ENCODE results near the gene DIP2C.

The DIP2C gene

DNA sequence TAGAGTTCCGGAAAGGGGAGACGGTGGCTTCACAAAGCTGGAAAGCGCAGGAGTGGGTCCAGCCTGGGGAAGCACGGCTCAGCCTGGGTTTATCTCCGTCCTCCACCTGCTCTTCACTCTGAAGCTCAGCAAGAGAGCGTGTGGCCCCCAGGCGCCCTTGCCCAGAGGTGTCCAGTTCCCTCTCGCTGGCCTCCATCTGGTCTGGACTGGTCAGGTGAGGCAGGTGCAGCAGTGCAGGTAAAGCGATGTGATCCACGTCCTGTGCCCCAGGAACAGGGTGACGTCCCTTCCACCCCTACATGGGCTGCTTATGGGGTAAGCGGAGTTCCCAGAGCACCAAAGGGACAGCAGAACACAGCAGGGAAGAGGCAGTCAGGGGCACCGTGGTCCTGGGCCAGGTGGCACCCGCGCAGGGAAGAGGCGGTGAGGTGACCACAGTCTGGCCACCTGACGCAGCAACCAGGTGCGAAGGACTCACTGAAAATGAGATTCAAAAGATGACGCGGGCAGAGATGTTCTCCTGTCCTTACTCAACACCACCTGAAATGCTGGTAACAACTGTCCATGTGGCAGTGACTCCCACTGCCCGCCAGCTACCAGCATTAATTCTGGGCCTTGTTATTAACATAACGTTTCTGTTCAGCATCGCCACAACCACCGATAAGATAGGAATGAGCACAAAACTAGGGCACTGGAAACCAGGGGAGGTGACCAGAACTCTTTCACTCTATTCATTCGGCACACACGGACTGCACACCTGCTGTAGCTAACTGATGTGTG lies 33.0 kb upstream of the DIP2C start:
- Histone ChIP-seq H3K4me3 (replicated peaks; ENCODE audit: low read depth, low read length) (no peak overlapping the region), H3K36me3 (ENCODE audit: control insufficient read depth, insufficient read depth, low read length) (no peaks in the 10 kb centered on the region), H3K27me3 (replicated peaks; ENCODE audit: control insufficient read depth, insufficient read depth, low read length) (no peaks in the 10 kb centered on the region; the same call in 1 of the 2 replicates)
- TF ChIP-seq, protein P1, sequence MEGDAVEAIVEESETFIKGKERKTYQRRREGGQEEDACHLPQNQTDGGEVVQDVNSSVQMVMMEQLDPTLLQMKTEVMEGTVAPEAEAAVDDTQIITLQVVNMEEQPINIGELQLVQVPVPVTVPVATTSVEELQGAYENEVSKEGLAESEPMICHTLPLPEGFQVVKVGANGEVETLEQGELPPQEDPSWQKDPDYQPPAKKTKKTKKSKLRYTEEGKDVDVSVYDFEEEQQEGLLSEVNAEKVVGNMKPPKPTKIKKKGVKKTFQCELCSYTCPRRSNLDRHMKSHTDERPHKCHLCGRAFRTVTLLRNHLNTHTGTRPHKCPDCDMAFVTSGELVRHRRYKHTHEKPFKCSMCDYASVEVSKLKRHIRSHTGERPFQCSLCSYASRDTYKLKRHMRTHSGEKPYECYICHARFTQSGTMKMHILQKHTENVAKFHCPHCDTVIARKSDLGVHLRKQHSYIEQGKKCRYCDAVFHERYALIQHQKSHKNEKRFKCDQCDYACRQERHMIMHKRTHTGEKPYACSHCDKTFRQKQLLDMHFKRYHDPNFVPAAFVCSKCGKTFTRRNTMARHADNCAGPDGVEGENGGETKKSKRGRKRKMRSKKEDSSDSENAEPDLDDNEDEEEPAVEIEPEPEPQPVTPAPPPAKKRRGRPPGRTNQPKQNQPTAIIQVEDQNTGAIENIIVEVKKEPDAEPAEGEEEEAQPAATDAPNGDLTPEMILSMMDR (IDR thresholded peaks at IDR 0.05; ENCODE audit: insufficient read depth, low read length, poor library complexity, severe bottlenecking) = no peak
- no peak for DNase-seq (ENCODE audit: extremely low read depth, insufficient read length)

GRCh38 chr10:718143-718700 lies 28.8 kb upstream of the DIP2C start:
- TF ChIP-seq, protein P1 (IDR thresholded peaks at IDR 0.05; ENCODE audit: insufficient read depth, low read length, poor library complexity, severe bottlenecking) = no peak
- no peak overlapping the region for H3K4me3 ChIP-seq (replicated peaks; ENCODE audit: low read depth, low read length)
- DNase-seq (ENCODE audit: extremely low read depth, insufficient read length) = no peak
- no peaks in the 10 kb centered on the region for H3K36me3 ChIP-seq (ENCODE audit: control insufficient read depth, insufficient read depth, low read length)
- no peaks in the 10 kb centered on the region; the same call in 1 of the 2 replicates for H3K27me3 ChIP-seq (replicated peaks; ENCODE audit: control insufficient read depth, insufficient read depth, low read length)

DNA sequence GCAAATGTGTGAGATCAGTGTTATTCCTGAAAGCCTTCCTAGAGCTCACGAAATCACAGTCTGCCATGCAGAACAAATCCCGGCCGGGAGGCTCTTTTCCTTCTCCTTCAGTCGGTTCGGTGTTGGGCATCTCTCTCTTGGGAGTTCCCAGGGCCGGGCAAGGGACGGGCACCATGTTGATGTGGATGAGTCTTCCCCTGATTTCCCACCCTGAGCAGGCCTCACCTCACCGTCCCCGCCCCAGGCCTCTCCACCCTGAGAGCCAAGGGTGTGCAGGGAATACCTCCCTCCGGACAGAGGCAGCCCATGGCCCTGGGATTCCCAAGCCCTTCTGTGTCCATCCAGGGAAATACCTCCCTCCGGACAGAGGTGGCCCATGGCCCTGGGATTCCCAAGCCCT lies 28.0 kb upstream of the DIP2C start:
- H3K4me3 ChIP-seq (replicated peaks; ENCODE audit: low read depth, low read length) = no peak overlapping the region
- TF ChIP-seq, protein P1 (IDR thresholded peaks at IDR 0.05; ENCODE audit: insufficient read depth, low read length, poor library complexity, severe bottlenecking) = no peak

GRCh38 chr10:716821-717220 lies 27.4 kb upstream of the DIP2C start:
- no peak overlapping the region for H3K4me3 ChIP-seq (replicated peaks; ENCODE audit: low read depth, low read length)
- DNase-seq (ENCODE audit: extremely low read depth, insufficient read length) = no peak
- no peaks in the 10 kb centered on the region; the same call in 1 of the 2 replicates for H3K27me3 ChIP-seq (replicated peaks; ENCODE audit: control insufficient read depth, insufficient read depth, low read length)
- TF ChIP-seq, protein P1 (IDR thresholded peaks at IDR 0.05; ENCODE audit: insufficient read depth, low read length, poor library complexity, severe bottlenecking) = no peak
- no peaks in the 10 kb centered on the region for H3K36me3 ChIP-seq (ENCODE audit: control insufficient read depth, insufficient read depth, low read length)

More for the DNA sequence above, 28.0 kb upstream of the DIP2C start:
- no peak for DNase-seq (ENCODE audit: extremely low read depth, insufficient read length)
- H3K36me3 ChIP-seq (ENCODE audit: control insufficient read depth, insufficient read depth, low read length) = no peaks in the 10 kb centered on the region
- H3K27me3 ChIP-seq (replicated peaks; ENCODE audit: control insufficient read depth, insufficient read depth, low read length) = no peaks in the 10 kb centered on the region; the same call in 1 of the 2 replicates

GRCh38 chr10:714214-714613 lies 24.7 kb upstream of the DIP2C start:
- no peak overlapping the region for H3K4me3 ChIP-seq (replicated peaks; ENCODE audit: low read depth, low read length)
- TF ChIP-seq, protein P1 (IDR thresholded peaks at IDR 0.05; ENCODE audit: insufficient read depth, low read length, poor library complexity, severe bottlenecking) = no peak
- H3K36me3 ChIP-seq (ENCODE audit: control insufficient read depth, insufficient read depth, low read length) = no peaks in the 10 kb centered on the region
- no peaks in the 10 kb centered on the region for H3K27me3 ChIP-seq (replicated peaks; ENCODE audit: control insufficient read depth, insufficient read depth, low read length)
- no peak for DNase-seq (ENCODE audit: extremely low read depth, insufficient read length)
